Testis (tissue), 3 donors: ENCODE measurements around the gene UTF1. TPM values are rescaled to one million over a fixed set of nuclear protein-coding genes. Genes with fewer than 3 reads are reported as not detected.

ENCODE experiments used
- DNase-seq: peaks from one replicate; pipeline ENCODE4 v3.0.0-alpha.2; 2019
- H3K27ac ChIP-seq, 2 donors: fragments of 200-600 bp; sonication (generic); one replicate each; pipeline ENCODE4 v1.5.1; 2019
- H3K27me3 ChIP-seq: fragments of 200-600 bp; sonication (generic); one replicate; pipeline ENCODE4 v1.5.1; 2019
- H3K36me3 ChIP-seq: fragments of 200-600 bp; sonication (generic); one replicate; pipeline ENCODE4 v1.5.1; 2017; ENCODE audit warnings: low read depth; ENCODE audit errors: missing control alignments
- H3K4me1 ChIP-seq: fragments of 200-600 bp; sonication (generic); one replicate; pipeline ENCODE4 v1.5.1; 2019
- H3K4me3 ChIP-seq, 2 donors: fragments of 200-600 bp; sonication (generic); one replicate each; pipeline ENCODE4 v1.5.1; 2017 to 2019
- H3K9me3 ChIP-seq: fragments of 200-600 bp; sonication (generic); one replicate; pipeline ENCODE4 v1.5.1; 2017
- POLR2A ChIP-seq: fragments of 450-650 bp; IDR thresholded peaks from one replicate; pipeline ENCODE4 v1.6.1; 2017; ENCODE audit warnings: antibody characterized with exemption, mild to moderate bottlenecking, moderate library complexity
- WGBS, 2 donors: methylation state at CpG; one replicate each; pipeline ENCODE4 v1.1.5; 2018; 5-methylcytosine and 5-hydroxymethylcytosine counted together
- intact Hi-C: fragments of 100-400 bp; cut with DNase I; formaldehyde crosslinking; loops from one replicate; pipeline ENCODE4 v1.15.1; 2023; ENCODE audit warnings: low total_unique reads
- polyA plus RNA-seq: library from polyadenylated mRNA; stranded (reverse); fragments of 350-450 nt; fragmentation: Illumina TruSeq; extraction: RNeasy Lipid Tissue Mini Kit (QIAGEN cat#74804); gene quantifications from one replicate; pipeline ENCODE4 v1.2.3, GENCODE V29; 2014; ENCODE audit warnings: low read depth, low replicate concordance; ENCODE audit not compliant: insufficient read depth
- total RNA-seq, 2 donors: library from RNA; depleted of rRNA; stranded (reverse); fragments of >200 nt; gene quantifications; one replicate each; pipeline ENCODE4 v1.2.3, GENCODE V29; 2016
- TF ChIP-seq, protein P1 (sequence below), 3 experiments: fragments of 450-650 bp in 2 of 3; fragments of 200-600 bp in 1 of 3; sonication (generic) in 1 of 3; IDR thresholded peaks; one replicate each; pipeline ENCODE4 v1.5.1; 2016 to 2019; ENCODE audit warnings: antibody characterized with exemption in 3 of 3, mild to moderate bottlenecking in 2 of 3, moderate library complexity in 1 of 3

UTF1 gene
- total and polyA plus RNA-seq, 3 donors from 2014 or later = 5.3 to 18.6 (median 17.2) TPM

DNA sequence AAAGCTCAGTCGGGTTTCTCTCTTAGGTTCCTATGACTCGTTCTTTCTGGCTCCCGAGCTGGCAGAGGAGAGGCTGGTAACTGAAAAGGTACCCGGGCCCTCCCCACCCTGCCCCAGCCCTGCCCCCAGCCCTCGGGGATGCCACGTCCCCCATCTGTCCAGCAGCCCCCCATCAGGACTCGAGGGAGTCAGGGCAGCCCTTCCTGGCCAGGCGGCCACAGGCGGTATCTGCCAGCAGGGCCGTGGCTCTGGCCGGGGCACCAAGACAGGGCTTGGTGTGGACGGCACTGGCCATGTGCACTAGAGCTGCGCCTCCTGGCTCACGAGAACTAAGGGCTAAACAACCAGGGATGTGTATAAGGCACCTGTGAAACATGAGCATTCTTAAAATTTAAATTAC, 40.3 kb upstream of the UTF1 start:
- WGBS, 2 donors = 92 to 100% methylated on average over 9 to 14 of the region's 14 CpGs
- H3K27ac ChIP-seq = no peak overlapping the region
- H3K4me1 ChIP-seq = no peaks in the 10 kb centered on the region
- no peaks in the 10 kb centered on the region for H3K9me3 ChIP-seq
- no peaks in the 10 kb centered on the region for H3K27me3 ChIP-seq
- TF ChIP-seq, protein P1, sequence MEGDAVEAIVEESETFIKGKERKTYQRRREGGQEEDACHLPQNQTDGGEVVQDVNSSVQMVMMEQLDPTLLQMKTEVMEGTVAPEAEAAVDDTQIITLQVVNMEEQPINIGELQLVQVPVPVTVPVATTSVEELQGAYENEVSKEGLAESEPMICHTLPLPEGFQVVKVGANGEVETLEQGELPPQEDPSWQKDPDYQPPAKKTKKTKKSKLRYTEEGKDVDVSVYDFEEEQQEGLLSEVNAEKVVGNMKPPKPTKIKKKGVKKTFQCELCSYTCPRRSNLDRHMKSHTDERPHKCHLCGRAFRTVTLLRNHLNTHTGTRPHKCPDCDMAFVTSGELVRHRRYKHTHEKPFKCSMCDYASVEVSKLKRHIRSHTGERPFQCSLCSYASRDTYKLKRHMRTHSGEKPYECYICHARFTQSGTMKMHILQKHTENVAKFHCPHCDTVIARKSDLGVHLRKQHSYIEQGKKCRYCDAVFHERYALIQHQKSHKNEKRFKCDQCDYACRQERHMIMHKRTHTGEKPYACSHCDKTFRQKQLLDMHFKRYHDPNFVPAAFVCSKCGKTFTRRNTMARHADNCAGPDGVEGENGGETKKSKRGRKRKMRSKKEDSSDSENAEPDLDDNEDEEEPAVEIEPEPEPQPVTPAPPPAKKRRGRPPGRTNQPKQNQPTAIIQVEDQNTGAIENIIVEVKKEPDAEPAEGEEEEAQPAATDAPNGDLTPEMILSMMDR (IDR thresholded peaks at IDR 0.05) = no peak
- no peak for TF ChIP-seq POLR2A
- H3K36me3 ChIP-seq = no peaks in the 10 kb centered on the region
- intact Hi-C loops = no loop called here
- H3K4me3 ChIP-seq = no peak overlapping the region
- DNase-seq = no peak

DNA sequence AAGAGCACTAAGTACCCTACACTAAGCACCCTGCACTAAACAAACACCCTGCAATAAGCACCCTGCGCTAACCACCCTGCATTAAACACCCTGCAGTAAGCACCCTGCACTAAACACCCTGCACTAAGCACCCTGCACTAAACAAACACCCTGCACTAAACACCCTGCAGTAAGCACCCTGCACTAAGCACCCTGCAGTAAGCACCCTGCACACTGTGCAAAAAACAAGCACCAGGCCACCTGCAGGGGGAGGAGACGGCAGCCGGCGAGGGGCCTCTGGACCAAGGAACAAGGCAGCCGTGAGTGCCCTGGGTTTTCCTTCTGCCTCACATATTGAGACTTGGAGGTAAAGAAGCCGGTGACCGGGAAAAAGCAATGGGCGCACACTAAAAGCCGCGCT, 39.8 kb upstream of the UTF1 start:
- Histone ChIP-seq H3K36me3 (no peaks in the 10 kb centered on the region), H3K4me1 (no peaks in the 10 kb centered on the region), H3K9me3 (no peaks in the 10 kb centered on the region), H3K4me3 (no peak overlapping the region), H3K27me3 (no peaks in the 10 kb centered on the region), H3K27ac (no peak overlapping the region)
- intact Hi-C loops = no loop called here
- WGBS, 2 donors = 97 to 98% methylated on average over 10 of the region's 10 CpGs
- no peak for TF ChIP-seq POLR2A
- TF ChIP-seq, protein P1 (IDR thresholded peaks at IDR 0.05) = no peak
- DNase-seq = no peak

DNA sequence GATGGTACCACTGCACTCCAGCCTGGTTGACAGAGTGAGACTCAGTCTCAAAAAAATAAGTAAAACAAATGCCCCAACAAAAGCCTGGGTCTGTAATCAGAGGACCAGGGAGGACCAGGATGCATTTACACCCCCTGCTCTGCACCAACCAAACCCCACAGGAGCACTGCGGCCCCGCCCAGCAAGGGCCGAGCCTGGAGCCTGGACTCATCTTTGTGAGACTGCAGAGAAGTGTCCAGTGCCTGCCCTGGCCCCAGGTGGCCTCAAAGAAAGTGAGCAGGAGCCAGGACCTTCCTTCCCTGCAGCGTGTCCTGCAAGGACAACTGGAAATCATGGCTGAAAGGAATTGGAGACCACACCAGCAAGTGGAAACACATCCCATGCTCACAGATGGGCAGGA, 38.4 kb upstream of the UTF1 start:
- Histone ChIP-seq H3K27ac (no peak overlapping the region), H3K4me1 (no peaks in the 10 kb centered on the region), H3K27me3 (no peaks in the 10 kb centered on the region), H3K36me3 (no peaks in the 10 kb centered on the region), H3K4me3 (no peak overlapping the region), H3K9me3 (no peaks in the 10 kb centered on the region)
- TF ChIP-seq, protein P1 (IDR thresholded peaks at IDR 0.05) = no peak
- TF ChIP-seq POLR2A = no peak
- WGBS, 2 donors = 94 to 96% methylated on average over 4 of the region's 4 CpGs
- intact Hi-C loops = no loop called here
- DNase-seq = no peak

DNA sequence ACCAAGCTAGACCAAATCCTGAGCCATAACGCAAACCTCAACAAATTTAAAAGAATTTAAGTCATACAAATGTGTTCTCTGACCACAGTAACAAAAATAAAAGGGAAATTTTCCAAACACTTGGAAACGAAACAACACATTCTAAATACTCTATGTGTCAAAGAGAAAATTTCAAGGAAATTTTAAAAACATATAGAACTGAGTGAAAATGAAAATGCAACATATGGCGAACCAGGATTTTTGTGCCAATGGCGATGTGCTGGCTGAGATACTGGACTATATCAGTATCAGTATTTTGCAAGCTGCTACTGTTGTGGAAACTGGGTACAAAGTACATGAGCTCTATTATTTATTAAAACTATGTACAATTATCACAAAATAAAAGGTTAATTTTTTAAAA, 35.9 kb upstream of the UTF1 start:
- Histone ChIP-seq H3K9me3 (no peaks in the 10 kb centered on the region), H3K27me3 (no peaks in the 10 kb centered on the region), H3K27ac (no peak overlapping the region), H3K36me3 (no peaks in the 10 kb centered on the region), H3K4me1 (no peaks in the 10 kb centered on the region), H3K4me3 (no peak overlapping the region)
- no peak for DNase-seq
- WGBS, 2 donors = 77 to 87% methylated on average over 4 of the region's 4 CpGs
- TF ChIP-seq POLR2A = no peak
- TF ChIP-seq, protein P1 (IDR thresholded peaks at IDR 0.05) = no peak
- intact Hi-C loops = no loop called here

DNA sequence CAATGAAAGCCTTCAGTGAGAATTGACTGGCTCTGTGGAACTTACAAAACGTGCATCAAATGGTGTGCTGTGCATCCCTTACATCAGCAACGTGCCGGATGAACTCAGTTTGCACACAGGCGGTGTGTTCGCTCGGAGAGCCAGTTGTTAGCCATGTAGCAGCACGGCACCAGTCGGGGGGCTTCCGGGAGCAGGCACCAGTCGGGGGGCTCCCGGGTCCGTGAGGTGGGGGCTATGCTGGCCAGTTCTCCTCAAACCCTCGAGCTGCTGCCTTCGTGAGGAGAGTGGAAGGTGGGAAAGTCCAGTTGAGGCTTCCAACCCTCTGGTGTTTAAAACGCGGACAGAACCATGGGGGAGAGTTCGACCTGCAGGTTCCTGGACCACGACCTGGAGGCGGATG, 34.9 kb upstream of the UTF1 start:
- no peaks in the 10 kb centered on the region for H3K27me3 ChIP-seq
- DNase-seq = no peak

More for the DNA sequence above, 34.9 kb upstream of the UTF1 start:
- 90 to 92% methylated on average over 16 to 19 of the region's 19 CpGs for WGBS, 2 donors
- no peaks in the 10 kb centered on the region for H3K36me3 ChIP-seq
- no peaks in the 10 kb centered on the region for H3K9me3 ChIP-seq
- no peak overlapping the region for H3K27ac ChIP-seq
- intact Hi-C loops = no loop called here
- TF ChIP-seq, protein P1 (IDR thresholded peaks at IDR 0.05) = no peak
- no peak for TF ChIP-seq POLR2A
- H3K4me1 ChIP-seq = no peaks in the 10 kb centered on the region
- no peak overlapping the region for H3K4me3 ChIP-seq
